NT2/D1 (cell line): ENCODE measurements around the gene SYNGR1.

ENCODE experiments used
- SUZ12 ChIP-seq: IDR thresholded peaks from 2 replicates; pipeline ENCODE4 v1.6.1; 2011; ENCODE audit not compliant: insufficient read length, insufficient read depth; ENCODE audit errors: extremely low read depth
- YY1 ChIP-seq: IDR thresholded peaks from 2 replicates; pipeline ENCODE4 v1.6.1; 2011; ENCODE audit not compliant: insufficient read length, insufficient read depth
- ZNF274 ChIP-seq: IDR thresholded peaks from 2 replicates; pipeline ENCODE4 v1.6.1; 2011; ENCODE audit warnings: mild to moderate bottlenecking, low read depth, low read length

DNA sequence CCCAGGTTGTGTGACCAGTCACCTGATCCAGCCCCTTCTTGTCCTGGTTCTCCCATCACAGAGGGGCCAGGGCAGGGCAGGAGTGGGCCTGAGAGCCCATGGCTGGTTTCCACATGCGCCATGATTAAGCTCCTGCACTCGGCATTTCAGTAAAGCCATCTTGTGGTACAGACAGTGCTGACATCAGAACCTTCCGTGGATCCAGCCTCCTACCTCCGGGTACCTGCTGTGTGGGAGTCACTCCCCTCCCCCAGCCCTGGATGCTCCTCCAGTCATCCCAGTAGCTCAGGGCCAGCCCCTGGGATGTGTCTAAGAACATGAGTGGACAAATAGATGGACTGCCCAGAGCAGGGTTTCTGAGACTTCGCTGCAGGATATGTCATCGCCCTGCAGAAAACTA lies 84.9 kb downstream of the SYNGR1 start:
- TF ChIP-seq ZNF274 (no peak), YY1 (no peak), SUZ12 (no peak)
